ENCODE measurements around the gene USP49. TPM values are rescaled to one million over a fixed set of nuclear protein-coding genes. Genes with fewer than 3 reads are reported as not detected.
A peak's percentile ranks its signal among the peaks of the same experiment; 100 is the strongest.

USP49 gene
- total RNA-seq, 1 experiment from 2014 or later: 7.0 TPM

- Mint-ChIP-seq H3K27ac (ENCODE audit: unreplicated experiment) (no peak overlapping the region), H3K4me1 (ENCODE audit: low read depth, unreplicated experiment) (peaks cover 30% of the 10 kb centered on the region), H3K36me3 (ENCODE audit: insufficient read depth, unreplicated experiment) (peaks cover 47% of the 10 kb centered on the region), H3K4me3 (ENCODE audit: low read depth, unreplicated experiment) (peak overlapping the region; percentile 100), H3K27me3 (ENCODE audit: unreplicated experiment) (no peaks in the 10 kb centered on the region), H3K9me3 (ENCODE audit: low read depth, unreplicated experiment) (no peaks in the 10 kb centered on the region)
- TF ChIP-seq, protein P1, sequence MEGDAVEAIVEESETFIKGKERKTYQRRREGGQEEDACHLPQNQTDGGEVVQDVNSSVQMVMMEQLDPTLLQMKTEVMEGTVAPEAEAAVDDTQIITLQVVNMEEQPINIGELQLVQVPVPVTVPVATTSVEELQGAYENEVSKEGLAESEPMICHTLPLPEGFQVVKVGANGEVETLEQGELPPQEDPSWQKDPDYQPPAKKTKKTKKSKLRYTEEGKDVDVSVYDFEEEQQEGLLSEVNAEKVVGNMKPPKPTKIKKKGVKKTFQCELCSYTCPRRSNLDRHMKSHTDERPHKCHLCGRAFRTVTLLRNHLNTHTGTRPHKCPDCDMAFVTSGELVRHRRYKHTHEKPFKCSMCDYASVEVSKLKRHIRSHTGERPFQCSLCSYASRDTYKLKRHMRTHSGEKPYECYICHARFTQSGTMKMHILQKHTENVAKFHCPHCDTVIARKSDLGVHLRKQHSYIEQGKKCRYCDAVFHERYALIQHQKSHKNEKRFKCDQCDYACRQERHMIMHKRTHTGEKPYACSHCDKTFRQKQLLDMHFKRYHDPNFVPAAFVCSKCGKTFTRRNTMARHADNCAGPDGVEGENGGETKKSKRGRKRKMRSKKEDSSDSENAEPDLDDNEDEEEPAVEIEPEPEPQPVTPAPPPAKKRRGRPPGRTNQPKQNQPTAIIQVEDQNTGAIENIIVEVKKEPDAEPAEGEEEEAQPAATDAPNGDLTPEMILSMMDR (IDR thresholded peaks at IDR 0.05; ENCODE audit: unreplicated experiment): no peak
- no peak for DNase-seq
- CTCF ChIA-PET: interaction anchor here (0.6 to 3.3 kb wide), 3 partner anchors 8 to 155 kb away, joined by 3 to 17 read pairs (median 3); partner anchors contain the start of genes BYSL and MED20
- intact Hi-C loops (cut with micrococcal nuclease; ENCODE audit: unreplicated experiment): no loop called here
- BruUV-seq (replicated peaks): no TSS peak
These were observed 44.1 kb upstream of the USP49 start for GRCh38 chr6:41939176-41939847.

- no peak for DNase-seq
- intact Hi-C loops (cut with micrococcal nuclease; ENCODE audit: unreplicated experiment): no loop called here
- Mint-ChIP-seq H3K27ac (ENCODE audit: unreplicated experiment) (no peak overlapping the region), H3K4me1 (ENCODE audit: low read depth, unreplicated experiment) (peaks cover 30% of the 10 kb centered on the region), H3K4me3 (ENCODE audit: low read depth, unreplicated experiment) (no peak overlapping the region), H3K9me3 (ENCODE audit: low read depth, unreplicated experiment) (no peaks in the 10 kb centered on the region), H3K27me3 (ENCODE audit: unreplicated experiment) (no peaks in the 10 kb centered on the region), H3K36me3 (ENCODE audit: insufficient read depth, unreplicated experiment) (peaks cover 49% of the 10 kb centered on the region)
- TF ChIP-seq, protein P1 (IDR thresholded peaks at IDR 0.05; ENCODE audit: unreplicated experiment): no peak
- BruUV-seq (replicated peaks): no TSS peak
- CTCF ChIA-PET: interaction anchor here (0.6 to 3.3 kb wide), 3 partner anchors 8 to 18 kb away, joined by 3 to 17 read pairs (median 4); partner anchors contain the start of genes BYSL and MED20
These were observed 43.5 kb upstream of the USP49 start for GRCh38 chr6:41938590-41939175.

- Mint-ChIP-seq H3K27me3 (ENCODE audit: unreplicated experiment) (no peaks in the 10 kb centered on the region), H3K4me3 (ENCODE audit: low read depth, unreplicated experiment) (no peak overlapping the region), H3K9me3 (ENCODE audit: low read depth, unreplicated experiment) (no peaks in the 10 kb centered on the region), H3K36me3 (ENCODE audit: insufficient read depth, unreplicated experiment) (peaks cover 53% of the 10 kb centered on the region), H3K4me1 (ENCODE audit: low read depth, unreplicated experiment) (peaks cover 30% of the 10 kb centered on the region), H3K27ac (ENCODE audit: unreplicated experiment) (no peak overlapping the region)
- no peak for DNase-seq
- TF ChIP-seq, protein P1 (IDR thresholded peaks at IDR 0.05; ENCODE audit: unreplicated experiment): no peak
- CTCF ChIA-PET: interaction anchor here (3.3 kb wide), 1 partner anchor 17 kb away, joined by 17 read pairs; the partner anchor contains the start of genes BYSL and MED20
- intact Hi-C loops (cut with micrococcal nuclease; ENCODE audit: unreplicated experiment): no loop called here
- BruUV-seq (replicated peaks): no TSS peak
These were observed 42.8 kb upstream of the USP49 start for GRCh38 chr6:41937861-41938574.

DNA sequence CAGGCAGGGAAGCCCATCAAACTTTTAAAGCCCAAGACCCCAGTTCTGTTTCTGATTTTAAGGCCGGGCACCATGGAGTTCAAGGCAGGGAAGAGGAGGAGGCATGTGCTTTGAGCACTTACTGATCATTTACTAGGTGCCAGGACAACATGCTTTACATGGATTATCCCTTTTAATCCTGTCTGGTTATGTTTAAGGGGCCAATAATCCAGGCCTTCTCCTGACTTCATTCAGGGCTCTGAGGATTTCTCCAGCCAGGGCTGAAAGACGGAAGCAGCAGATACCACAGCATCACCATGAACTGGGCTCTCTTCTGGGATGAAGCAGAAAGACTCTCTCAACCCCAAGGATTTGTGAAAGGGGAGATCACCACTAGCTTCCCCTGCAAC lies 42.3 kb upstream of the USP49 start:
- TF ChIP-seq, protein P1 (IDR thresholded peaks at IDR 0.05; ENCODE audit: unreplicated experiment): no peak
- Mint-ChIP-seq H3K27ac (ENCODE audit: unreplicated experiment) (no peak overlapping the region), H3K4me3 (ENCODE audit: low read depth, unreplicated experiment) (no peak overlapping the region), H3K4me1 (ENCODE audit: low read depth, unreplicated experiment) (peaks cover 30% of the 10 kb centered on the region), H3K36me3 (ENCODE audit: insufficient read depth, unreplicated experiment) (peaks cover 58% of the 10 kb centered on the region), H3K27me3 (ENCODE audit: unreplicated experiment) (no peaks in the 10 kb centered on the region), H3K9me3 (ENCODE audit: low read depth, unreplicated experiment) (no peaks in the 10 kb centered on the region)
- intact Hi-C loops (cut with micrococcal nuclease; ENCODE audit: unreplicated experiment): no loop called here
- CTCF ChIA-PET: interaction anchor here (3.3 kb wide), 1 partner anchor 16 kb away, joined by 17 read pairs; the partner anchor contains the start of genes BYSL and MED20
- no peak for DNase-seq
- no TSS peak for BruUV-seq (replicated peaks)

All from Calu3 (cell line).